Ishikawa (cell line): ENCODE results near the gene ABL1.

Source experiments
- CREB1 ChIP-seq: IDR thresholded peaks from 2 replicates; pipeline ENCODE4 v1.6.1; 2012; ENCODE audit warnings: low read depth
- EP300 ChIP-seq: IDR thresholded peaks from 2 replicates; pipeline ENCODE4 v1.6.1; 2012; ENCODE audit warnings: borderline replicate concordance
- FOXM1 ChIP-seq: IDR thresholded peaks from 2 replicates; pipeline ENCODE4 v1.6.1; 2012; ENCODE audit warnings: low read depth, borderline replicate concordance
- RAD21 ChIP-seq: IDR thresholded peaks from 2 replicates; pipeline ENCODE4 v1.6.1; 2012; ENCODE audit warnings: low read depth
- TAF1 ChIP-seq: IDR thresholded peaks from 2 replicates; pipeline ENCODE4 v1.6.1; 2012; ENCODE audit warnings: low read depth, mild to moderate bottlenecking
- TCF12 ChIP-seq: IDR thresholded peaks from 2 replicates; pipeline ENCODE4 v1.6.1; 2012; ENCODE audit warnings: low read depth
- TF ChIP-seq, protein P1 (sequence below): IDR thresholded peaks from 2 replicates; pipeline ENCODE4 v1.6.1; 2012

GRCh38 chr9:130874783-130875182 lies 39.7 kb downstream of the ABL1 start:
- TF ChIP-seq EP300, result no peak
- TF ChIP-seq RAD21, result no peak
- TF ChIP-seq TAF1, result no peak
- TF ChIP-seq CREB1, result no peak
- TF ChIP-seq, protein P1, sequence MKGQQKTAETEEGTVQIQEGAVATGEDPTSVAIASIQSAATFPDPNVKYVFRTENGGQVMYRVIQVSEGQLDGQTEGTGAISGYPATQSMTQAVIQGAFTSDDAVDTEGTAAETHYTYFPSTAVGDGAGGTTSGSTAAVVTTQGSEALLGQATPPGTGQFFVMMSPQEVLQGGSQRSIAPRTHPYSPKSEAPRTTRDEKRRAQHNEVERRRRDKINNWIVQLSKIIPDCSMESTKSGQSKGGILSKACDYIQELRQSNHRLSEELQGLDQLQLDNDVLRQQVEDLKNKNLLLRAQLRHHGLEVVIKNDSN, result no peak
- TF ChIP-seq TCF12, result no peak
- TF ChIP-seq FOXM1, result no peak
